Calu3 (cell line): Measurements from ENCODE around the gene UVRAG. TPM values are rescaled to one million over a fixed set of nuclear protein-coding genes. Genes with fewer than 3 reads are reported as not detected.

Experiments
- BruUV-seq: library from RNA; stranded (reverse); fragments of 400-500 nt; replicated peaks from 2 replicates; lab custom pipeline; 2021; lab: Mats Ljungman, UMichigan
- CTCF ChIA-PET: fragments of 300-600 bp; sonication (Branson Sonifier 250); formaldehyde crosslinking; loops from one replicate; lab custom pipeline; 2022; ENCODE audit warnings: antibody characterized with exemption; lab: Charles Lee
- DNase-seq: peaks from one replicate; pipeline ENCODE4 v3.0.0; 2022
- H3K27ac Mint-ChIP-seq: one replicate; pipeline ENCODE4 v1.8.0; 2022; ENCODE audit warnings: mixed read lengths; ENCODE audit not compliant: unreplicated experiment
- H3K27me3 Mint-ChIP-seq: one replicate; pipeline ENCODE4 v1.8.0; 2022; ENCODE audit warnings: mixed read lengths; ENCODE audit not compliant: unreplicated experiment
- H3K36me3 Mint-ChIP-seq: one replicate; pipeline ENCODE4 v1.8.0; 2022; ENCODE audit warnings: mild to moderate bottlenecking, moderate library complexity, mixed read lengths; ENCODE audit not compliant: insufficient read depth, unreplicated experiment
- H3K4me1 Mint-ChIP-seq: one replicate; pipeline ENCODE4 v1.8.0; 2022; ENCODE audit warnings: mild to moderate bottlenecking, low read depth, mixed read lengths; ENCODE audit not compliant: unreplicated experiment
- H3K4me3 Mint-ChIP-seq: one replicate; pipeline ENCODE4 v1.8.0; 2022; ENCODE audit warnings: mild to moderate bottlenecking, low read depth, moderate library complexity, mixed read lengths; ENCODE audit not compliant: unreplicated experiment
- H3K9me3 Mint-ChIP-seq: one replicate; pipeline ENCODE4 v1.8.0; 2022; ENCODE audit warnings: low read depth, mixed read lengths; ENCODE audit not compliant: unreplicated experiment
- CTCF ChIP-seq: fragments of 200-600 bp; IDR thresholded peaks from one replicate; pipeline ENCODE4 v1.8.0; 2022; ENCODE audit warnings: antibody characterized with exemption; ENCODE audit not compliant: unreplicated experiment
- intact Hi-C: fragments of 100-400 bp; cut with micrococcal nuclease; formaldehyde crosslinking; loops from one replicate; pipeline ENCODE4 v1.10.0; 2022; ENCODE audit not compliant: unreplicated experiment
- total RNA-seq: library from RNA; stranded (reverse); gene quantifications from 2 replicates; pipeline ENCODE4 v1.2.3, GENCODE V29; 2022

The UVRAG gene
- total RNA-seq, 1 experiment from 2014 or later, result 18.5 TPM

DNA sequence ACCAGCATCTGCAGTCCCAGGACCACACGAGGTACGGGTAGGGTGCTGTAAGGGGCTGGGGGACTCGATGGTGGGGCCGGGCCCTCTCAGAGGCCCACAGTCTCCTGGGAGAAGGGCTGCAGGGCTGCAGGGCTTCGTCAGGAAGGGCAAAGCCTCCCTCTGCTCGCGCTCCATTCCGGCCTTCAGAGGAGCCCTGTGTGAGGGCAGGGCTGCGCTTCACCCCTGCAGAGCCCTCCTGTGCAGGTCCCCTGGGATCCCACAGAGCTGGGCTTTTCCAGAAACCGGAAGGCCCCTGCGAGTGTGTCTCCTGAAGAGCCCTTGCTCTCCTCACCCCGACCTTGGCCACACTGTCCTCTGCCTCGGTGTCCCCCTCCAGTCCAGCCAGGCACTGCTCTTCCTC is 364.1 kb downstream of the UVRAG start:
- no TSS peak for BruUV-seq
- DNase-seq, result no peak
- TF ChIP-seq CTCF, result no peak
- Mint-ChIP-seq H3K27ac (no peak overlapping the region), H3K4me3 (no peak overlapping the region), H3K36me3 (no peaks in the 10 kb centered on the region), H3K27me3 (peaks cover 70% of the 10 kb centered on the region), H3K9me3 (no peaks in the 10 kb centered on the region), H3K4me1 (no peaks in the 10 kb centered on the region)
- CTCF ChIA-PET, result no interaction called here
- intact Hi-C loops, result no loop called here

- DNase-seq, result no peak
These were observed 366.4 kb downstream of the UVRAG start for GRCh38 chr11:76181371-76181770.

GRCh38 chr11:76184551-76184993 is 369.6 kb downstream of the UVRAG start:
- H3K27ac Mint-ChIP-seq, result no peak overlapping the region
- CTCF ChIA-PET, result interaction anchor here (0.6 kb wide), 1 partner anchor 66 kb away, joined by 3 read pairs; no protein-coding TSS in a partner anchor
- no TSS peak for BruUV-seq
- no peaks in the 10 kb centered on the region for H3K4me1 Mint-ChIP-seq
- DNase-seq, result no peak
- H3K27me3 Mint-ChIP-seq, result peaks cover 56% of the 10 kb centered on the region
- no peaks in the 10 kb centered on the region for H3K9me3 Mint-ChIP-seq
- TF ChIP-seq CTCF, result no peak
- H3K36me3 Mint-ChIP-seq, result no peaks in the 10 kb centered on the region
- intact Hi-C loops, result no loop called here
- no peak overlapping the region for H3K4me3 Mint-ChIP-seq

More at GRCh38 chr11:76181371-76181770, 366.4 kb downstream of the UVRAG start:
- BruUV-seq, result no TSS peak
- intact Hi-C loops, result no loop called here
- H3K27me3 Mint-ChIP-seq, result peaks cover 69% of the 10 kb centered on the region
- no peaks in the 10 kb centered on the region for H3K9me3 Mint-ChIP-seq
- no peak for TF ChIP-seq CTCF
- H3K36me3 Mint-ChIP-seq, result no peaks in the 10 kb centered on the region
- H3K4me1 Mint-ChIP-seq, result no peaks in the 10 kb centered on the region
- CTCF ChIA-PET, result interaction anchor here (1.2 kb wide), 1 partner anchor 26 kb away, joined by 3 read pairs; no protein-coding TSS in a partner anchor
- no peak overlapping the region for H3K4me3 Mint-ChIP-seq
- no peak overlapping the region for H3K27ac Mint-ChIP-seq

DNA sequence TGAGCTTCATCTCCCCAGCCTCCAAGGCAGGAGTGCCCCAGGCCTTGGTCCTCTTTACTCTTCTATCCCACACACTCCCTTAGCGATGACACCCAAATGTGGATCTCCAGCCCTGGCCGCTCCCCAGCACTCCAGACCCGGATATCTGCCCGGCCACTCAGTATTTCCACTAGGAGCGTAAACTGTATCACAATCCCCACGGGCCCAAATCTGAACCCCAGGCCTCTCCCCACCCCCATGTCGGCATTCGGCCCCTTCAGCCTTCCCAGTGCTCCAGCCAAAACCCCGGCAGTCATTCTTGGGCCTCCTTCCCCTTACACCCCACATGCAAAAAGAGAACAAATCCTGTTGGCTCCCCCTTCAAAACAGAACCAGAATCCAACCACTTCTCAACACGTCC is 370.5 kb downstream of the UVRAG start:
- no peaks in the 10 kb centered on the region for H3K4me1 Mint-ChIP-seq
- no peak overlapping the region for H3K4me3 Mint-ChIP-seq
- no peaks in the 10 kb centered on the region for H3K9me3 Mint-ChIP-seq
- intact Hi-C loops, result no loop called here
- BruUV-seq, result no TSS peak
- CTCF ChIA-PET, result no interaction called here
- no peak for DNase-seq
- H3K27ac Mint-ChIP-seq, result no peak overlapping the region
- no peaks in the 10 kb centered on the region for H3K36me3 Mint-ChIP-seq
- TF ChIP-seq CTCF, result no peak
- H3K27me3 Mint-ChIP-seq, result peaks cover 47% of the 10 kb centered on the region
